Measurements from ENCODE around the gene TC2N. TPM values are rescaled to one million over a fixed set of nuclear protein-coding genes. Genes with fewer than 3 reads are reported as not detected.
"Not testable (repeated sequence)": the region's sequence is repeated elsewhere in the genome, so short reads cannot be mapped to it uniquely, and the experiment has no call there.

Gene TC2N
- polyA plus RNA-seq, 12 donors = 1.8 to 26.8 (median 4.8) TPM; not detected in 1

- no peak for DNase-seq
Observed at GRCh38 chr14:91835197-91835919, 32.0 kb downstream of the TC2N start.

GRCh38 chr14:91834571-91834970 is 32.8 kb downstream of the TC2N start:
- DNase-seq = no peak

DNA sequence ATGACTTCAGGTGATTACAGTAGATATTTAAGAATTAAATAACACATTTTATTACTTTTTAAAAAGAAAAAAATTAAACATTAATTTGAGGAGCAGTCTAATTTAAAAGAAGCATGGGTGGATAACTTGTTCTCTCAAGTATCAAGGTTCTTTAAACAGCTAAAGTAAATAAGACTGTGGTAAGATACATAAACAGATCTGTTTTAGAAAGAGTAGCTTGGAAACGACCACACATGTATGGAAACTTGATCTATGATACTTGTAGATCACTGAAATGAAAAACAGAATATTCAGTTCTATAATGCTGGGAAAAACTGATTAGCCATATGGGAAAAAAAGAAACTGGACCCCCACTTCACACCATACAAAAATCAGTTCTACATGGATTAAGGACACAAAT is 36.0 kb downstream of the TC2N start:
- DNase-seq = no peak

GRCh38 chr14:91830777-91831176 is 36.6 kb downstream of the TC2N start:
- no peak for DNase-seq

GRCh38 chr14:91829511-91829910 is 37.8 kb downstream of the TC2N start:
- DNase-seq = no peak

DNA sequence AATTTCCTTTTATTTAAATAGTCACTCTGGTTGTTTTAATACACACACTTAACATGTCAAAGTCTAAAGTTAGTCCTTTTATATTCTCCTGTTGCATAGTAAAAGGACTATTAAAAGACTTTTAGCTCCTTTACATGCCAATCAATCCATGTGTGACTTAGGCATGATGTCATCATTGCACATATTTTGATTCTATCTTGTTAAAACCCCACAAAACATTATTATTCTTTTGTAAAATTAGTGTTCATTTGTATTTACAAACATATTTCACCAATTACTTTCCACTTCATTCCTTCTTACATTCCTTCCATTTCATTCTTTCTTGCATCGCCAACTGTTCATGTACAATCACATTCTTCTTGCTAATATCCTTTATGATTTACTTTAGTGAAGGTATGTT is 39.6 kb downstream of the TC2N start:
- no peak for DNase-seq

- DNase-seq = no peak
Observed at GRCh38 chr14:91817566-91818325, 49.6 kb downstream of the TC2N start.

- no peak for DNase-seq
Observed at GRCh38 chr14:91814317-91814716, 53.0 kb downstream of the TC2N start.

DNA sequence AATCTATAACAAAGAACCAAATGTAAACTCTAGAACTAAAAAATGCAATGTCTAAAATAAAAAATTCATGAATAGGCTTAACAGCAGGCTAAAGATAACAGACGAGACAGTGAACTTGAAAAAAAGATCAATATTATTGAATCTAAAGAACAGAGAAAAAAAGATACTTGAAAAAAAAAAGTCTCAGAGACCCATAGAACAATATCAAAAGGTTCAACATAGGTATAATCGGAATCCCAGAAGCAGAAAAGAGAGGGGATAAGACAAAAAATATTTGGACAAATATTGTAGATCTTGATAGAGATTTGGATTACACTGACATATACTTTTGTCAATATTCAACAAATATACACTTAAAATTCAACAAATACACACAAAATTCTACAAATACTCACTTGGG is 56.6 kb downstream of the TC2N start:
- no peak for DNase-seq

DNA sequence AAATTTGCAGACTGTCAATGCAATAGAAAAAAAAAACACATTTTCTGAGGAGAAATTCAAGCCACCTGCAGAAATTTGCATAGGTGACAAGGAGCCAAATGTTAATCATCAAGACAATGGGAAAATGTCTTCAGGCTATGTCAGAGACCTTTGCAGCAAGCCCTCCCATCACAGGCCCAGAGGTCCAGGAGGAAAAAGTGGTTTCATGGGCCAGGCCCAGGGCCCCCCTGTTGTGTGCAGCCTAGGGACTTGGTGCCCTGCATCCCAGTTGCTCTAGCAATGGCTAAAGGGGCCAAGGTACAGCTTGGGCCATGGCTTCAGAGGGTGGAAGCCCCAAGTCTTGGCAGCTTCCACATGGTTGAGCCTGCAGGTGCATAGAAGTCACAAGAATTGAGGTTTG is 60.6 kb downstream of the TC2N start:
- no peak for DNase-seq

GRCh38 chr14:91806094-91806493 is 61.2 kb downstream of the TC2N start:
- DNase-seq = not testable (repeated sequence)

GRCh38 chr14:91805659-91806058 is 61.7 kb downstream of the TC2N start:
- DNase-seq = no peak

DNA sequence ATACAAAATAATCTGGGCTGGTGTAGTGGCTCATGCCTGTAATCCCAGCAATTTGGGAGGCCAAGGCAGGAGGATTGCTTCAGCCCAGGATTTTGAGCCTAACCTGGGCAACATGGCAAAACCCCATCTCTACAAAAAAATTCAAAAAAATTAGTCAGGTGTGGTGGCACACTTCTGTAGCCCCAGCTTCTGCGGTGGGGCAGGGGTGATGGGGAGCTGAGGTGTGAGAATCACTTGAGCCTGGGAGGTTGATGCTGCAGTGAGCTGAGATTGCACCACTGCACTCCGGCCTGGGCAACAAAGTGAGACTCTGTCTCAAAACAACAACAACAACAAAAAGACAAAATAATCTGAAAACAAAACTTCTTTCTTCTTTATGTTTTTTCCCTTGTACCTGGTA is 66.0 kb downstream of the TC2N start:
- DNase-seq = no peak

DNA sequence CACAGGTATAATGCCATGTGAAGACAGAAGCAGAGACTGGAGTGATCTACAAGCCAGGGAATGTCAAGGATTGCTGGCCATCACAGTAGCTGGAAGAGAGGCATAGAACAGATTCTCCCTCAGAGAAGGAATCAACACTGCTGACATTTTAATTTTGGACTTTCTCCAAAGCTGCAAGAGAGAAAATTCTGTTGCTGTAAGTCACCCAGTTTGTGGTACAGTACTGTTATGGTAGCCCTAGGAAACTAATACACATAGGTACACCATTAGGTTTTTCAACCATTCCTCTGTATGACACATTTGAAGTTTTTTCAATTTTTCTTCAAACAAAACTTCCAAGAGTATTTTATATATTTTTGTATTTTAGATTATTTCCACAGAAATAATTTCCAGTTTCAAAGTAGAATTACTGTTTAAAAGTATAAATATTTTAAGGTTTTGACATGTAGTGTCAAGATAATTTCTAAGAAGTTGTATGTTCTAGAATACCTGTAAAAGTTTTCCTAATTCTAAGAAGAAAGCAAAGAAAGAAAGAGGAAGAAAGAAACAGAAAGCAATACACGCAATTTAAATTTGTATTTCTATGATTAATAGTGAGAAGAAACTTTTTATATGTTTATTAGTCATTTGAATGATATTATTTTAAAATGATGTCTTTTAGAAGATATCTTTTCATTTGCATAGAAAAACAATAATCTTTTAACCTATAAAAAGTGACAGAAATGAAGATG is 70.6 kb downstream of the TC2N start:
- no peak for DNase-seq

DNA sequence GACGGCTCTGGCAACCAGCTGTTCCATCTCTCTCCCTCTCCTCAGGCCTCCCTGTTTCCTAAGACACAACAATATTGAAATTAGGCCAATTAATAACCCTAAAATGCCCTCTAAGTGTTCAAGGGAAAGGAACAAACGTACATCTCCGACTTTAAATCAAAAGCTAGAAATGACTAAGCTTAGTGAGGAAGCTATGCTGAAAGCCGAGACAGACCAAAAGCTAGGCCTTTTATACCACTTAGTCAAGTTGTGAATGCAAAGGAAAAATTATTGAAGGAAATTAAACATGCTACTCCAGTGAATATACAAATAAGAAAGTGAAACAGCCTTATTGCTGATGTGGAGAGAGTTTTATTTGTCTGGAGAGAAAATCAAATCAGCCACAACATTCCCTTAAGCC is 73.6 kb downstream of the TC2N start:
- DNase-seq = no peak

- no peak for DNase-seq
Observed at GRCh38 chr14:91786188-91786587, 81.1 kb downstream of the TC2N start.

DNA sequence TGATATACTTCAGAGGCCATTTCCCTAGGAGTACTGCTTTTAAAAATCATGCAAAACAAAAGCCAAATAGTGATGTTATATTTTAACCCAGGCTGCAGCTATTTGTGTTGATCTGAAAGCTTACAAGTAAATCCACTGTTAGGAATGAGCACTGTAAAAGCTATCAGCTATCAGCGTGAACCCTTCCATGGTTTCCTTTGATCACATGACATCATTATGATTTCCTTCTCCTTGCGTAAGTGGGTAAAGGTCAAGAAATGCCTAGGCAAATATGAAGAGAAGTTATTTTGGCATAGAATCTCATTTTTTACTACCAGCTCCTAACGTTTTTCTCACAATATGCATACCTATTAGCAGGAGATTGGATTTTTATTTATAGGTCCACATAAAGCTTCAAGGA is 86.9 kb downstream of the TC2N start:
- DNase-seq = no peak

DNA sequence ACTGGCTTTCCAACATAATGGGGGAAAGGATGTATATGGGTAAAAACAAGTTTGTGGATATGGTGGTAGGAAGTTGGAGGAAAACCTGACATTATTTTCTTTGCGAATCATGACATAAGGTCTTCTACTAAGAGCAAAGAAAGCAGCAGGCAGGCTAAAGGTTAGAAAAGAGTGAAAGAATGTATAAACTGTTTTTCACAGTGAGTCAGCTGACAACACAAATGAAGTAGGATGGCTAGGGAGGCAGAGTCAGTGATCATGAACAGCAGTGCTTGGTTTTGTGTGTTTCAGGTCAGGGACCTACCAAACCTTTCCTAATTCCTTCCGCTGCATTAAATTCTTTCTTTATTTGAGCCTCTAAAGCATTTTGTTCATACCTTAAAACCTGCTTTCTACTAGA is 89.1 kb downstream of the TC2N start:
- no peak for DNase-seq

DNA sequence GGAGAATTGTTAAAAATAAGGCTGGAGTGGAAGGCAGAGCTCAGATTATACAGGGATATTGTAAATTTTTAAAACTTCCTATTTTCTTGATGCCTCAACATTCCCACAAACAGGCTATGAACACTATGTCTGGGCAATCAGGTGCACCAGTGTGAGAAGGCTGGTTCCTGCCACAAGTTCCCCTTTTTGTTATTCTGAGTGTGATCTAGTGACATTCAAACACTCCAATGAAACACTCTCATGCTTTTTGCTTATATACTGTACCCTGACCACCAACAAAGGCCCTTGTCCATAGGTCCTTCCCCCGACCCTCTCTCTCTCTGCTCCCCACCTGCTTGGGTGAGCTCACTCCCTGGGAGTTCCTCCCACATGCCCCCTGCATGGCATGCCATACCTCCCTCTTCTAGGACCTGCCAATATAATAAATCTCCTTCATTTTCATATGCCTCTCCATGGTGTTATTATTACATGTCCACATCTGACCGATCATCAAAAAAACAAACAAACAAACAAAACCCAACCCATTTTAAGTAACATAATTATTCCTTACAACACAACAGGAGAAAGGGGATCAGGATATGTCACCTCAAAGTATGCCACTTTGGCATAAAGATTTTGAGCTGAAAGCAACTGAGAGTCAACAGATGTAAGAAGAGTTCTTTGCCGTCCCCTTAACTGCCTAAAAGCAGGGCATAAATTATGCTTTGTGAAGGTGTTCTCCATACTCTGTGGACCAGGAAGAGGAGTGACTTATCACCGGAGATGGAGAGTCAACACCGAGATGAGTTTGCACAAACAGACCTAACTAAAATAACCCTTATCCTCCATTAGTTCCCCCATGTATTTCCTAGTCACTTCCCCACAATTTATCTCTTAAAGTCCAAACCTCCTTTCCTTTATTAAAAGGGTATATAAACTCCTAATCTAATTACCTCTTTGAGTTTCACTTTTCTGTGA is 92.9 kb downstream of the TC2N start:
- DNase-seq = no peak

GRCh38 chr14:91770185-91770584 is 97.2 kb downstream of the TC2N start:
- DNase-seq = no peak

DNA sequence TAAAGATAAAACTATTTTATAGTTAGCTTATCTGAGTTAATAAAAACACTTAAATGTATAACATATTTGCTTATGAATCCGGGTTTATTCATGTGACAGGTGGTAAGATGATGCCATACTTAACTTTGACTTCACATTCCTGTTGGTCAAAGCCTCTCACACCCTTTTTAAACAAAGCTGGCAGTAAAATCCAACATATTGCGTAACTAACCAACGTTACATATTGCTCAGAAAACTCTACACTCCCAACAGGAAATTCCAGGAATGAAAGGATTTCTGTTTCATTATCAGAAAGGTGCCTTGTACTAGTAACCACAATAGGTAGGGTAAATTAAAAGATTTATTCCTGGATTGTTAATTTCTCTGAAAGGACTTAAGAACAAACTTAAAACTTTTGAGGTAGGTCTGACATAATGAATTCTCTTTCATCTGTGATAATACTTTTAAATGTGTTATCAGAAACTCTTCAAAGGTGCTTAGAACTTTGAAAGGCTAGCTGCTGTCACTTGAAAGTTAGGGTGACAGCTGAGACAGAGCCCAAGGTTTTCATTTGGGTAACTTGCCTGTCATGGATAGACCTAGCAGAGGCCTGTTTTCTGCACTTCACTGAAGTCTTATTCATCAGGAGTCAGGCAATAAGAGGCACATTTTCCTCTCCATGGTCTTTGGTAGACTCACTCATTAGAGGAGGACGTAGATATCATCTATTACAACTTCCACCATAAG is 111.6 kb downstream of the TC2N start:
- DNase-seq = no peak
